ENCODE results near the gene SLCO3A1.

Gene SLCO3A1

DNA sequence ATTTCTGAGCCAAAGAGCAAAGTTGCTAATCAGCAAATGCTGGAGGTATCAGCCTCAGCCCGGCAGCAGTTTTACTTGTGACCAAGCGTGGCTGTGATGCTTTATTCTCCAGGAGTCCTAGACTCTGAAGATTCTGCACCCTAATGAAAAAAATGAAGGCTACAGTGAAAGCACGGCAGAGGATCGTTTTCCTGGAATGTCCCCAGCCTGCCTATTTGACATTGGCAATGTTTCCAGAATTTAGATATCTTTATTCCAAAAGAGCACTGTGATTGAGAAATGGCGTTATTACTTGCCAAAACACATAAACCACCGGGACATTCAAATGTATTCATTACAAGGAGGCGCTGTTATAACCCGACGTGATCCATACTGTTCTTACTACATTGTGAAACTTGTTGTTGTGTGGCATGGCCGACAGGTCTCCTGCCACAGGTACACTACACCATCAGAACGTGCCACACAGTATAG lies 263.8 kb downstream of the SLCO3A1 start:
- Histone ChIP-seq H3K27ac (ENCODE audit: low read length) (no peak overlapping the region), H3K9me3 (ENCODE audit: insufficient read depth, low read length) (no peaks in the 10 kb centered on the region), H3K79me2 (ENCODE audit: low read length) (no peaks in the 10 kb centered on the region), H3K4me2 (ENCODE audit: low read length) (no peak overlapping the region), H2AFZ (ENCODE audit: low read depth, low read length) (no peak overlapping the region), H3K4me3 (ENCODE audit: low read length) (no peak overlapping the region), H3K9ac (ENCODE audit: low read length) (no peak overlapping the region), H4K20me1 (ENCODE audit: insufficient read depth, low read length) (no peaks in the 10 kb centered on the region), H3K27me3 (ENCODE audit: low read depth, low read length) (peaks cover 10% of the 10 kb centered on the region; the same call in 1 of the 2 replicates), H3K4me1 (ENCODE audit: low read length) (peaks cover 30% of the 10 kb centered on the region), H3K36me3 (replicated peaks; ENCODE audit: low read depth, low read length) (no peaks in the 10 kb centered on the region)
- TF ChIP-seq, protein P1, sequence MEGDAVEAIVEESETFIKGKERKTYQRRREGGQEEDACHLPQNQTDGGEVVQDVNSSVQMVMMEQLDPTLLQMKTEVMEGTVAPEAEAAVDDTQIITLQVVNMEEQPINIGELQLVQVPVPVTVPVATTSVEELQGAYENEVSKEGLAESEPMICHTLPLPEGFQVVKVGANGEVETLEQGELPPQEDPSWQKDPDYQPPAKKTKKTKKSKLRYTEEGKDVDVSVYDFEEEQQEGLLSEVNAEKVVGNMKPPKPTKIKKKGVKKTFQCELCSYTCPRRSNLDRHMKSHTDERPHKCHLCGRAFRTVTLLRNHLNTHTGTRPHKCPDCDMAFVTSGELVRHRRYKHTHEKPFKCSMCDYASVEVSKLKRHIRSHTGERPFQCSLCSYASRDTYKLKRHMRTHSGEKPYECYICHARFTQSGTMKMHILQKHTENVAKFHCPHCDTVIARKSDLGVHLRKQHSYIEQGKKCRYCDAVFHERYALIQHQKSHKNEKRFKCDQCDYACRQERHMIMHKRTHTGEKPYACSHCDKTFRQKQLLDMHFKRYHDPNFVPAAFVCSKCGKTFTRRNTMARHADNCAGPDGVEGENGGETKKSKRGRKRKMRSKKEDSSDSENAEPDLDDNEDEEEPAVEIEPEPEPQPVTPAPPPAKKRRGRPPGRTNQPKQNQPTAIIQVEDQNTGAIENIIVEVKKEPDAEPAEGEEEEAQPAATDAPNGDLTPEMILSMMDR (IDR thresholded peaks at IDR 0.05; ENCODE audit: low read depth, low read length): no peak
- no peak for TF ChIP-seq EZH2phosphoT487 (IDR thresholded peaks at IDR 0.05; ENCODE audit: low read depth)

DNA sequence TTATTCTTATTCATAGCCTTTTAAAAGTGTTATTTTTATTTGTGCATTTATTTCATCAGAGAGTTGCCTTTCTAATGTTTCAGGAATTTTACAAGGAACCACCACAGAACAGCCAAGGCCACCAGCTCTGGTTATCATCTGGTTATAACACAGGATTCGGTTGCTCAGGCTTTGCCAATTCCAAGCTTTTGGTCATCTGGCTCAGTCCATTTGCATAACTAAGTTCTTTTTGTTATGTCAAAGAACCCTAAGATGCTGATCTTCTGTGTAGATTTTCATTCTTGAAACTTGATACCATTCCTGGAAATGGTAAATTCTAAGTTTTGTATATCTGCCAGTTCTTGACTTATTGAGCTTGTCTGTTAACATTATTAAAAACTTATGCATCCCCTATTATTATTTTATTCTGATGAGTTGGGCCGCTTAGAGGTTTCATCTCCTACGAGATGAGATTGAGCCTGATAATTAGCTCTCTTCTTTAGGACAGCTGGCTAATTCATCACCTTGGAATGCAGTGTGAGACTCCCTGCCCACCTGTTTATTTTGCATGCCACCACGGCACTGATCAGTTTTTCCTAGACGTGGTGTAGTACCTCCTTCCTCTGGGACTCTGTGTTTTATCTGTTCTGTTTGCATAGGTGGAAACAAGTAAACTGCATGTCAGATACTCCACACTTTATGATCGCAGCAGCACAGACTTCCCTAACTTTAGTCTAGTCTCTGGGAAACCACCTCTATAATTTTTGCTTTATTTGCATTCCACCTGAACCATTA lies 264.8 kb downstream of the SLCO3A1 start:
- no peak overlapping the region for H3K4me3 ChIP-seq (ENCODE audit: low read length)
- peaks cover 30% of the 10 kb centered on the region for H3K4me1 ChIP-seq (ENCODE audit: low read length)
- no peaks in the 10 kb centered on the region for H3K36me3 ChIP-seq (replicated peaks; ENCODE audit: low read depth, low read length)
- no peaks in the 10 kb centered on the region for H3K9me3 ChIP-seq (ENCODE audit: insufficient read depth, low read length)
- no peaks in the 10 kb centered on the region for H3K79me2 ChIP-seq (ENCODE audit: low read length)
- H3K9ac ChIP-seq (ENCODE audit: low read length): no peak overlapping the region
- peaks cover 5% of the 10 kb centered on the region; the same call in 1 of the 2 replicates for H3K27me3 ChIP-seq (ENCODE audit: low read depth, low read length)
- no peak overlapping the region for H2AFZ ChIP-seq (ENCODE audit: low read depth, low read length)
- no peak for TF ChIP-seq EZH2phosphoT487 (IDR thresholded peaks at IDR 0.05; ENCODE audit: low read depth)
- TF ChIP-seq, protein P1 (IDR thresholded peaks at IDR 0.05; ENCODE audit: low read depth, low read length): no peak
- peak overlapping the region; percentile 42 for H3K4me2 ChIP-seq (ENCODE audit: low read length)
- no peaks in the 10 kb centered on the region for H4K20me1 ChIP-seq (ENCODE audit: insufficient read depth, low read length)
- no peak overlapping the region for H3K27ac ChIP-seq (ENCODE audit: low read length)

DNA sequence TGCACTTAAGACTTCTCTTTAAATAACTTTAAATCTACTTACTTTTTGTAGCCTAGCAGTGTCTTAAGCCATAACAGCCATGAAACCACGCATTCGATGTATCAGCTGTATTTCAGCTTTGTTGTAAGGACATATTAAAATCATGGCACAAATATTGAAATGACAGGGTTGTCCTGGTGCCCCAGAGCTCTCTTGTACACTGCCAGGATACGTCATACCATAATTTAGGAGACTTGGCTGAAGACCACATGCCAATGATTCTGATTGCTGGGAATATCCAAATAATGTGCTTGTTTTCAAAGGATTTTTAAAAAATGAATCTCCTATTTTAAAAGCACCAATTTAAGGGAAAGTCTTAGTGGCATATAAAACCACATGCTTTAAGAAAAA lies 265.4 kb downstream of the SLCO3A1 start:
- no peaks in the 10 kb centered on the region for H3K9me3 ChIP-seq (ENCODE audit: insufficient read depth, low read length)
- peak overlapping the region; percentile 42 for H3K4me2 ChIP-seq (ENCODE audit: low read length)
- no peaks in the 10 kb centered on the region for H3K36me3 ChIP-seq (replicated peaks; ENCODE audit: low read depth, low read length)
- peaks cover 30% of the 10 kb centered on the region for H3K4me1 ChIP-seq (ENCODE audit: low read length)
- peaks cover 5% of the 10 kb centered on the region; the same call in 1 of the 2 replicates for H3K27me3 ChIP-seq (ENCODE audit: low read depth, low read length)
- no peak overlapping the region for H2AFZ ChIP-seq (ENCODE audit: low read depth, low read length)
- H3K4me3 ChIP-seq (ENCODE audit: low read length): no peak overlapping the region
- no peaks in the 10 kb centered on the region for H4K20me1 ChIP-seq (ENCODE audit: insufficient read depth, low read length)
- TF ChIP-seq, protein P1 (IDR thresholded peaks at IDR 0.05; ENCODE audit: low read depth, low read length): no peak
- no peak for TF ChIP-seq EZH2phosphoT487 (IDR thresholded peaks at IDR 0.05; ENCODE audit: low read depth)
- no peak overlapping the region for H3K9ac ChIP-seq (ENCODE audit: low read length)
- no peak overlapping the region for H3K27ac ChIP-seq (ENCODE audit: low read length)
- H3K79me2 ChIP-seq (ENCODE audit: low read length): no peaks in the 10 kb centered on the region

DNA sequence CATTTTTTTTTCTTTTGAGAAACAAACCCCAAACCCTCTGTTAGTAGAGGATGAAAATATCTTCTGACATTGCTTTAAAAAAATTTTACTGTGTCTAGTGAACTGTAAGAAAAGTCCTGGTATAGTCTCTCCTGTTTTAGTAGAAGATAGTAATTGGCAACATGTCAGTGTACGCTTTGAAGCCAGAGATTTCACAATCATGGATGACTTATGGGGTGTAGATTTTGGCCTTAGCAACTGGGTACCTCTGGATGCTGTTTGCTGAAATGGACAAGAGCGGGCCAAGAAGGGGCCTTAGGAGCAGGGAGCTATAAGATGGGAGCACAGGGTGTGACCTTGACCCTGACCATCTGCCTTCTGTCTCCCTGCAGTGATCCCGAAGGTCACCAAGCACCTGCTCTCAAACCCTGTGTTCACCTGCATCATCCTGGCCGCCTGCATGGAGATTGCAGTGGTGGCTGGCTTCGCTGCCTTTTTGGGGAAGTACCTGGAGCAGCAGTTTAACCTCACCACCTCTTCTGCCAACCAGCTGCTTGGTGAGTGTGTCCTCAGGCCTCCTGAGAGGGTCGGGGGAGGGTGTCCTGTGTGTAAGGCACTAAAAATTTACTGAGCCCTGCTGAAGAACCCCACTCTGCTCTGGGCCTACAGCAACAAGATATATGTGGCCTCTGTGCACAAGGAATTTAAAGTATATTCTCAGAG lies 266.7 kb downstream of the SLCO3A1 start:
- TF ChIP-seq, protein P1 (IDR thresholded peaks at IDR 0.05; ENCODE audit: low read depth, low read length): no peak
- TF ChIP-seq EZH2phosphoT487 (IDR thresholded peaks at IDR 0.05; ENCODE audit: low read depth): no peak
- Histone ChIP-seq H3K9me3 (ENCODE audit: insufficient read depth, low read length) (no peaks in the 10 kb centered on the region), H3K27me3 (ENCODE audit: low read depth, low read length) (peaks cover 5% of the 10 kb centered on the region; the same call in 1 of the 2 replicates), H3K4me3 (ENCODE audit: low read length) (no peak overlapping the region), H3K36me3 (replicated peaks; ENCODE audit: low read depth, low read length) (no peaks in the 10 kb centered on the region), H3K27ac (ENCODE audit: low read length) (no peak overlapping the region), H4K20me1 (ENCODE audit: insufficient read depth, low read length) (no peaks in the 10 kb centered on the region), H3K79me2 (ENCODE audit: low read length) (no peaks in the 10 kb centered on the region), H2AFZ (ENCODE audit: low read depth, low read length) (no peak overlapping the region; the same call in 1 of the 2 replicates), H3K4me2 (ENCODE audit: low read length) (peak overlapping the region; percentile 7; the same call in 1 of the 2 replicates), H3K9ac (ENCODE audit: low read length) (no peak overlapping the region), H3K4me1 (ENCODE audit: low read length) (peaks cover 30% of the 10 kb centered on the region)
